SH-SY5Y (cell line): ENCODE data around the gene PRRT1.

Source experiments
- GATA2 ChIP-seq: IDR thresholded peaks from 2 replicates; pipeline ENCODE4 v1.6.1; 2011; ENCODE audit warnings: mild to moderate bottlenecking, low read depth, low read length
- GATA3 ChIP-seq: IDR thresholded peaks from 2 replicates; pipeline ENCODE4 v1.6.1; 2011; ENCODE audit warnings: low read depth, mild to moderate bottlenecking, low read length, moderate library complexity

Gene PRRT1

GRCh38 chr6:32111424-32112066 lies 40.2 kb downstream of the PRRT1 start:
- no peak for TF ChIP-seq GATA2
- TF ChIP-seq GATA3: no peak

- TF ChIP-seq GATA3 (no peak), GATA2 (no peak)
These were observed 41.1 kb downstream of the PRRT1 start for GRCh38 chr6:32110632-32111031.

GRCh38 chr6:32109765-32110160 lies 42.0 kb downstream of the PRRT1 start:
- TF ChIP-seq GATA3: no peak
- TF ChIP-seq GATA2: no peak

- no peak for TF ChIP-seq GATA3
- no peak for TF ChIP-seq GATA2
These were observed 42.5 kb downstream of the PRRT1 start, which contains the start of gene TNXB for GRCh38 chr6:32109114-32109764. Gene TNXB, minus strand, starts transcription at chr6:32109338. Its CDS starts 11,140 bp downstream, at chr6:32098198.

GRCh38 chr6:32108727-32109113 lies 43.0 kb downstream of the PRRT1 start:
- TF ChIP-seq GATA3 (no peak), GATA2 (no peak)

GRCh38 chr6:32108094-32108627 lies 43.6 kb downstream of the PRRT1 start:
- TF ChIP-seq GATA2 (no peak), GATA3 (no peak)

GRCh38 chr6:32107406-32107805 lies 44.3 kb downstream of the PRRT1 start:
- TF ChIP-seq GATA2 (no peak), GATA3 (no peak)

GRCh38 chr6:32105433-32105832 lies 46.3 kb downstream of the PRRT1 start:
- no peak for TF ChIP-seq GATA3
- no peak for TF ChIP-seq GATA2

- TF ChIP-seq GATA3 (no peak), GATA2 (no peak)
These were observed 49.5 kb downstream of the PRRT1 start for GRCh38 chr6:32102255-32102654.
